NOMO-1 treated with dmso at 0.1 percent for 144 hours (cell line): Measurements from ENCODE around the gene ARHGAP10.
"Not testable (repeated sequence)": the region's sequence is repeated elsewhere in the genome, so short reads cannot be mapped to it uniquely, and the experiment has no call there.

ENCODE experiments used
- DNase-seq: peaks from one replicate; lab custom pipeline; 2025; ENCODE audit not compliant: unreplicated experiment; lab: John Stamatoyannopoulos, UW

The ARHGAP10 gene

DNA sequence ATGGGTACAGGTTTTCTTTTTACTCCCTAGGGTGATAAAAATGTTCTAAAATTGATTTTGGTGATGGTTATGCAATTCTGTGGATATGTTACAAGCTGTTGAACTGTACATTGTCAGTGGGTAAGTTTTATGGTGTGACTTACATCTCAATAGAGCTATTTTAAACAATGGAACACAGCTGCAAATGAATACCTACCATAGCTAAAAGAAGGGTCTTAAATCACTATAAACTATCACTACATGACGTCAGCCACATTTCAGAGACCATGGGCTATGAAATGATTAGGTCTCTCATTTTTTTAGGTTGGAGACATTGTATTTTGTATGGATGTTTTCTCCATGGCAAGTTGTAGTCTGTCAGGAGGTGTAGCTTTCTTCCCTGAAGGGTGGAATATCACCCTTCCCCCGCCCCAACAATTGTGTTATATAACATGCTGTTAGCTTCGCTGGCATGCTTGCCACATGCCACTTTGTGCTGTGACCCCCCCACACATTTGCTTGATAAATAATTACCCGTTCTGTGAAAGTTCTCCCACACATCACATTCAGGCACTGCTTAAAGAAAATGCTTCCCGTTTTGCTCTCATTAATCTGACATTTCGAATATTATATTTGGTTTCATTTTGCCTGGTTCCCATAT lies 159.7 kb downstream of the ARHGAP10 start:
- no peak for DNase-seq

DNA sequence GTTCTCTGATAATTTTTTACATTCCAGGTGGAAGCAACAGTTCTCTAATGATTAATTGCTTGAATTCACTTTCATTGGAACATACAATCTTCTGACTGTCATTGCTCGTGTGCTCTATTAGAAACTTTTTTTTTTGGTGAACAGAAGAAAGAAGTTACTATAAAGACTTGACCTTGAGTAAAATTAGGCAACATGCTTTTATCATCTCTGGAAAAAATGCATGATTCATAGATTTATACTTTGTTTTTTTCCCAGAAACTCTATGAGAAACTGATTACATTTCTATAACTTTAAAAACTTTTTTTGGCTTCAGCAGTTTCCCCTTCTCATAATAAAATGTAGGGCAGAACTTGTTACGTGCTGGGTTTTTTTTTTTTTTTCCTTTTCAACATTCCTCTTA lies 167.6 kb downstream of the ARHGAP10 start:
- no peak for DNase-seq

DNA sequence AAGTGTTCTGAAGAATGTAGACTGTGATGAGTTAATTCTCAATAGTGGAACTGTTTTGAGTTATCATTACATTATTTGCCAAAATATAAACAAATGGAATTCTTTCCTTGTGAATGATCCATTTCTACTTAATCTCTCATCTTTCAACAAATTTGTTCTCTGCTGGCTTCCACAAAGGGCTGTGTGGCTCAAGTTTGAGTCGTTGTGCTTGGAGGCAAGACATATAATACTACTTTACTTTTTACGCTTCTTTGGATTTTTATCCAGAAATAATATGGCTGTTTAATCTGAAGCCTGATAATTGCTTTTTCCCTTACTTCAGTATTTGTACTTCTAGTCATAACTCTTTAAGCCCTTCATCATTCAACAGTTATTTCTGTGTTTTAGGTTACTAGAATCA lies 169.5 kb downstream of the ARHGAP10 start:
- DNase-seq, result no peak

DNA sequence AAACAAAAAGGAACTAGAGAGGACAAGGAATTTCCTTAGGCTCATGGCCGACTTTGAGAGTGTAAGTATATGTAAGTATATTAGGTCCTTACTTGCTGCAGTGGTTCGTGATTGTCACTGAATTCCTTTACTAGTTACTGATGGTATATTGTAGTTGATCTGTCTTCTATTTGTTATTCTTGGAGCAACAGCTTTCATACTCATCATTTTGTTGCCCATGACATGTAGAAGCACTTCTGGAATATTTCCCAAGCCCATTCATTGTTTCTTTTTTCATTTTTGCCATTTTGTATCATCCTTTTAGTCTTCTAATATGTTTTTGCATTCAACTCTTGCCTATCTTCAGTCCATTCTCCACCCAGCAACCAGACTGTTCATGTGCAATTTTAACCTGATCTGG lies 170.0 kb downstream of the ARHGAP10 start:
- DNase-seq, result no peak

DNA sequence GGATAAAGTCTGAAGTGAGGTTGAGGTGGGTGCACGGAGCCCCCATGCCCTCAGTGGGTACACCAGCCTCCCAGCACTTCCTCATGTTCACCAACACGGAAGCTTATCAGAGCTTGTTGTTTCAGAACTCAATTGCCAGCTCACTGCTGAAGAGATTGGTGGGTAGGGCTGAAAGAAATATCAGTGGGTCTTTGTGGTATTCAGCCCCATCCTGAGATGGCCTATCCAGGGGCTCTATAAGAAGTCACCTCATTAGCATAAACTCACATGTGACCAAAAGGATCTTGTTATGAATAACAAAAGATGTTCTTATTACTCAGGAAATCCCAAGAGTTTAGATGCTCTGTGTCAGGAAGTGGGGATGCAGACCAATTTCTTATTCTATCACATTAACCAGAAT lies 177.3 kb downstream of the ARHGAP10 start:
- DNase-seq, result no peak

DNA sequence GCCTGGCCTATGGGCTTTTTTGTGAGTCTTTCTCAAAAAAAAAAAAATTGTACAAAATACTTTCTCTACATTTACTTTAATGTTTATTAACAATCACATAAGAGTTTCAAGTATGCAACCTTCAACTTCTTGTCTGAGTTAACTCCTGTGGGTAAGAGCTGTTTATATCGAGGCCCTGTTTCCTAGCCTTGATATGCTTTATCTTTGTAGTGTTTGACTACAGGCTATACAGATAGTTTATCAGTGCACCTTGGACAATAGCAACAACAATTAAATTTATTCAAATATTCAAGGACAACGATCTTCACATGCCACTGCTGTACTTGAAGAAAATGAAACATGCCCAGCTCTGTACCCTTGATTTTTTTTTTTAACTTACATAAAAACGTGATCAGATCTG lies 178.4 kb downstream of the ARHGAP10 start:
- DNase-seq, result no peak

DNA sequence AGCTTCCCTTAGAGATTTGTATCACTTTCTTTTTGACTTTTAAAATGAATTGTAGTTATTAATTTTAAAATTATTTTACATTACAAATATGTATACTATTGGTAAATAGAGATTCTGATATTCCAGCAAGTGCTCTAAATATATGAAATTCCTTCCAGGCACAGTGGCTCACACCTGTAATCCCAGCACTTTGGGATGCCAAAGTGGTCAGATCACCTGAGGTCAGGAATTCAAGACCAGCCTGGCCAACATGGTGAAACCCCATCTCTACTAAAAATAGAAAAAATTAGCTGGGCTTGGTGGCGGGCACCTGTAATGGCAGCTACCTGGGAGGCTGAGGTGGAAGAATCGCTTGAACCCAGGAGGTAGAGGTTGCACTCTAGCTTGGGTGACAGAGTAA lies 180.2 kb downstream of the ARHGAP10 start:
- not testable (repeated sequence) for DNase-seq

DNA sequence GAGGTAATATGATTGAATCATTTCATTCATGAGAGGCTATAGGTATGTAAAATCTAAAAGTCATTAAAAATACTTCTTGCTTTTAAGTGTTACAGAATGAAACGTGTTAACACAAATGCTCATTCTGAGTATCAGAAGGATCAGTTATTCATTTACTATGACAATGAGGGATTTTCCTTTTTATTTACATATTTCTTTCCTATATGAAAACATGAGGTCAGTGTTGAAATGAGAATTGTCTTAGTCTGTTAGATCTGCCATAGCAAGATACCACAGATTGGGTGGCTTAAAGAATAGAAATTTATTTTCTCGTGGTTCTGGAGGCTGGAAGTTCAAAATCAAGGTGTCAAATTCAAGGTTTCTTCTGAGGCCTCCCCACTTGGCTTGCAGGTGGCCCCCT lies 181.2 kb downstream of the ARHGAP10 start:
- DNase-seq, result no peak

DNA sequence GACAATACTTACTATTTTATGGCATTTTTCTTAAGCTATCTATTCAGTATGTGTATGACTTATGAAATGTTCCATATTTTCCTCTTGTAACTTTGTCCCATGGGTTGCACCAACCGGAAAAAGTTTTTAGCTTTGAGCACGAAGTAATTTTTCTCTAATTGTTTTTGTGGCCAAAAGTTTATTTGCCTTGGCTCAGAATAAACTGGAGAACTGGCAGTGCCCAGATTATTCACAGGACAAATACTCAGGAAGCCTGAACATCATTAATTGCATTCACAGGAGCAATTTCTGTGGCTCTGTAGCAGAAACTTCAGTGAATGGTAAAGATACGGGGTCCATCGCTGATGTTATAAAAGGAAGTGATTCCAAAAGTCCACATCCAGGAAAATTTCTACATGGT lies 184.5 kb downstream of the ARHGAP10 start:
- DNase-seq, result no peak

DNA sequence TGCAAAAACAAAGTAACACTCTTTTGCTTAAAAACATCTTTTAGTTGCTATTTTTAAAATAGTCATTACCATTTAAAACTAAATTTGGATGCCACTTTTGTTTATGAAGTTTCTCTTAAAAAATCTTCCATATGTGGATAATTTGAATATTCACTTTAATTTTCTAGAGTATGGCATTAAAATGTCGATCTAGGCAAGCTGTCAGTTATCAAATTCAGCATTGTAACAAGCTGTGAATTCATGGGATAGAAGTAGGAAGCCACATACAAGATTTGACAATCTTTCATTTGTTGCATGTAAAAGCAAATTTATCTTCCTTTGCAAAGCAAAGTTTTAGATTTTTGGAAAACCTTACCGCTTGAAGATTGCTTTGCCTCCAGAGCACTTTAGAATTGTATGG lies 191.5 kb downstream of the ARHGAP10 start:
- DNase-seq, result no peak

DNA sequence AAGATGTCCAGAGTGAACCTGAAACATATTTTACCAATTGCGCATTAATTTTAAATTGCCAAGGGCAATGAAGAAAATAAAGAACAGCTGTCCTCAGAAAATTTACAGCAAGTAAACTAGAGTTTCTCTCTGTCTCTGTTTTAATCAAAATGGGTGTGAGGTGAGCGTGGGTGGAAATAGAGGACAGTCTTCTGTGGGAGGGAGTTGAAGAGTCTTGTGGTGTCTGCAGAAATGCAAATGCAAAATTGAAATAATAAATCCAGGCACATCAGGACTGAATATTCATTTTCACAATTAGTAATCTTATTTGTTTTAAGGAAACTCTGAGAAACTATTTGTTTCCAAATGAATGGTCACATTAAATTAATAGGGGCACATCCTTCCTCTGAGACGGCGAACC lies 192.0 kb downstream of the ARHGAP10 start:
- DNase-seq, result no peak

DNA sequence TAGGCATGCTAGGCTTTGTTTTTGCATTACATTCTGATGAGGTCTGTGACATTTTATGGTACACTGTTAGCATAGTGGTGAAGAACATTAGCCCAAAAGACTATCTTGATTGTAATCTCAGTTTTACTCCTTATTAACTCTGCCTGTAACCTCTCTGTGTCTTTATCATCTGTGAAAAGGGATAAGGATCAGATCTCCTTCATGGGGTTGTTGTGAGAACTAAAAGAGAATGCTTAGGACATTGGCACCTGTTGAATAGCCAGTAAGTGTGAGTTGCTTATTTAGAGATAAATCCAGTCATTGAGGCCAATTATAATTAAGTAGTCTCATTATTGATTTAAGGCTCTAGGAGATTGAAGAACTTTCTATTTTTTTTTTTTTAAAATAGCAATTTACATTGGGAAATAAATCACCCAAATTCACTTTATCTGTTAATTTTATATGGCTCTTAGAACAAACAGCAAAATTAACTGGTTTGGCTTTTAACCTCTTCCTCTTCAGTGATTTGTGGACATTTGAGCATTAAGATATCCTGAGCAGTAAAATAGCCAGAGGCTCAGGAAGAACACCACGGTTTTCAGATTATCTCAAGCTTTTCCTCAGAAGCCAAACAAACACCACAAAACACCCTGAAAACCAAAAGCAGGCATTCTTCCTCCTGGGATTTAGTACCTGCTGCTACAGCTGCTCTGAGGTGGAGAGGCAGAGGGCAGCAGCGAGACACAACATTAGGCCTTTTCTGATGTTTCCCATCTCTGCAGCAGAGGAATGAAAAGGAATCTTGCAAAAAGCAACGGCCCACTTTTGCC lies 192.9 kb downstream of the ARHGAP10 start:
- no peak for DNase-seq

DNA sequence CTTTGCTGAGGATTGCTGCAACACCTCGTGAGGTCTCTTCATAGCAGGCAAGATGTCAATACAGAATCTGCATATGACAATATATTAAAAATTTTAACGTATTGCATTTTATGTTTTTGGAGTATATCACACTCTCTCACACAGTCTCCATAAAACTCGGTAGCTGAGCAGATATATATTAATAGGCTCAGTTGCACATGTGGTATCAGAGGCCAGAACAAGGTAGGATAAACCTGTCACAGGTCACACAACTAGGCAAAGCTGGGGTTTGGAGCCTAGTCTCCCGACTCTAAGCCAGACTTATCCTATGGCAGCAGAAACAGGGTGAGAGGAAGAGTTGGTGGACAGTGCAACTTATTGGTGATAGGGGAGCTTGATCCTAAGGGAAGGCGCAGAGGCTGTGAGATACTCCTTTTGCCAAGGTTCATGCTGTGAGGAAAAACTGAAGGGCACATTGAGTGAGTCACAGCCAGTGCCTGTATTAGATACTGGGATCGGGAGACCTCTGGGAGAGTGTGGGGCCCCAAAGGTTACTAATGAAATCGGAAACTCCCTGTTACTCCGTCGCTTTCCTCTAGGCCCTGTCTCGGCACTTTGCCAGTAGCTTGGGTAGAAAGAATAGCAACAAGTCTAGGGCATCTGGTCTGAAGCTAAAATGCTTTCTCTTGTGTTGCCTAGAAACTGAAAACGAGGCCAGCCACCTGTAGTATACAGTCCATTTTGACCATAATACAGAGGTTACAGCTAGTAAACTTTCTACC lies 195.7 kb downstream of the ARHGAP10 start:
- no peak for DNase-seq

DNA sequence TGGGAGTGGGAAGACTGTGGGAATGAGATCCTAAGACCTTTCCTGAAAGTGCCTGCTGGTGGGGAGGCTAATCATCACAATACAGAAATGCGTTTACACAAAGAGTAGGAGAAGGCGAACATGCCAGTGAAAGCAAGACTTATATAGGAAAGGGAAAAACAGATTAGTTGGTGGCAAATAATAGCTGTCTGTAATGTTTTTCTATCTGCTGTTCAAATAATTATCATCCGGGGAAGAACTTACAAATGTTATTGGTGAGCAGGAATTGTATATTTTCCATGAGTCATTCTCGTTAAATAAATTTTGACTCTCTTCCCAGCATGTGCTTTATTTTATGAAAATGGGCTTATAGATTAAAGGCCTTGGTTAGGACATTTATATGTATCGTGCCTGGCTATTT lies 196.5 kb downstream of the ARHGAP10 start:
- no peak for DNase-seq

DNA sequence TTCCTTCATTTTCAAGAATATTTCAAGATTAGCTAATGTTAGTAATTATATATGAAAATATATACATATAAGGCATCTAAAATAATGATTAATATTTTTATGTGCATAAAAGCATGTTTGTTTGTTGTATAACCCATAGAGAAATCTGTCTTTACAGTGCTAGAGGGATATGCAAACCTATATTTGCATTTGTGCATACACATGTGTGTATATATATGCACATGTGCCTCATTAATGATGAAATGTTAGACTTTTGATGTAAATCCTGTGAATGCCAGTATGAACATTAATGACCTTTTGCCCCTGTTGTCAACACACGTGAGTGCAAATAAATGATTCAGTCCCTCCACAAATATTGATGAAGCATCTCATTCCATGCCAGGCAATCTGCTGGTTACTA lies 197.9 kb downstream of the ARHGAP10 start:
- DNase-seq, result no peak

DNA sequence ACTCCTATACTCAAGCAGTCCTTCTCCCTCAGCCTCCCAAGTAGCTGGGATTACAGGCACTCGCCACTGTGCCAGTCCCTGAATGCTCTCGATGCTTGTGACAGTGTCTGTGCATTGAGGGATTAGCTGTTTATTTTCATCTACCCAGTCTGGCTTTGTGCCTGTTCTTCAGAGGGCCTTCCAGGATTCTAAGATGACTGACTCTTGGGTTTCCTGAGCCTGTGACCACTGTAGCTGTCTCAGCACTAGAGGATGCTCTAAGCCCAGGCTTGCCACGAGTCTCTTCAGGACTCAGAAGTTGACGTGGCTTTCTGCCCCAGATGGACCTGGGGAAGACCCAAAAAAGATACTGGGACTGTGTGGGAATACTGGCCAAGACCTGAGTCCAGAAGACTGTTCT lies 201.4 kb downstream of the ARHGAP10 start:
- DNase-seq, result no peak

DNA sequence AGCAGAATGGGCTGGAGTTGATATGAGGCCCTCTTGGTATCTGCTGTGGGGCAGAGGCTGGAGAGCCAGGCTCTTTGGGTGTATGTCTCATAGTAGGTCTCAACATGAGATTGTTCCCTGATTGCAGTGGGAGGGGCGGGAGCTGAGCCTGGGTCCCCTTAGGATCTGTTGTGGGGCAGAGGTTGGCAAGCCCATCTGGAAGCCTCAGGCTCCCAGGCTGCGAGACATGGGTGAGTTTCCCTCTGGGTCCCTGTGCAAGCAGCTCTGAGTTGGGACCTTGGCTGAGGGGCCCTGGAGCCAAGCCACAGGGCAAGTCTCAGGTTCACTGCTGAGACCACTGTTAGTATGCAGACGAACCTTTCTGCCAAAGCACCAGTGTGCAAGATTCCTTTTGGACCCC lies 201.9 kb downstream of the ARHGAP10 start:
- DNase-seq, result no peak

DNA sequence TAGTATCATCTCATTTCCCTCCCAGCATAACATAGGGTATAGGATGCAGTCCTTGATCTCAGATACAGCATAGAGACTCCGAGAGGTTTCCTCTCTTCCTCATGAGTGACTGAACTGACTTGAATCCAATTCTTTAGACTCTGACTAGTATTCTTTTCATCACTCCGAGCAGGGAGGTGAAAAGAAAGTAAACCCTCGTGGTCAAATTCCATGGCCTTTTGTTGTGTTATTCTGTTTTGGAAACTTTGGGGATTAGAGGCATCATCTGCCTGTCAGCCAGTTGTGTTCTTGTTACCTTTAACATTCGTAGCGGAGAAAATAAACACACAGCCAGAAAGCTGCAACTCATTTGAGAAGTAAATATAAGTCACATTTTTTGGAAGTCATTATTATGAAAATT lies 206.6 kb downstream of the ARHGAP10 start:
- no peak for DNase-seq

DNA sequence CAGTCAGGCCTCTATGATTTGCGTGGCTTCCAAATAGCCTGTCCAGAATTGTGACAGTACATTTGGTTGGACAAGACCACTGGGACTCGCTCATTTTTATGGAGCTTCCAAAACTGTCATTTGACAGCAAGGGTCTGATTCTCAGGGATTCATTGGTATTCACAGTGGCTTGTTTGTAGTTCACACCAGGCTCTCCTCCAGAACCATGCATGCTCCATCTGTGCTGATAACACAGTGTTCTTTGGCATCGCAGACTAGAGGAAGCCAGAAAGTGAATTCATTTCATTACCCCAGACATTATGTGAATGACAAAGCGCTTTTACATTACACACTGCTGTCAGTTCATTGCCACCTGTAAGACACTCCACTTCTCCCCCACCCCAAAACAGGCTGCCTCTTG lies 208.3 kb downstream of the ARHGAP10 start:
- no peak for DNase-seq

DNA sequence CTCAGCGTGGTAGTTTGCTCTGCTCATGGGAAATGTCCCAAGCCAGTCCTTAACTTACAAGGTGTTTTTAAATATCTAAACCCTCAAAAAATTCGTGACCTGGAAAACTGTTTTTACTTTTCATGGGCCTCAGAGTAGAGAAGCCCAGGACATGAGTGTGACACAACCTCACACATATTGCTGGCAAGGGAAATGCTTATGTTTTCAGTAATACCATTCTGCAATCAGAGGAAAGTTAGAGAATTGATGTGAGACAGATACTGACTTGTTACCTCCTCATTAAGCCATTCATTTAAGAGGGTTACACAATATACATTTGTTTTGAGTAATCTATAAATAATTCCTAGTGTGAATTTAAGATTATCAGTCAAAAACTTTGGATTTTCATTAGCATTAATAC lies 209.5 kb downstream of the ARHGAP10 start:
- no peak for DNase-seq

DNA sequence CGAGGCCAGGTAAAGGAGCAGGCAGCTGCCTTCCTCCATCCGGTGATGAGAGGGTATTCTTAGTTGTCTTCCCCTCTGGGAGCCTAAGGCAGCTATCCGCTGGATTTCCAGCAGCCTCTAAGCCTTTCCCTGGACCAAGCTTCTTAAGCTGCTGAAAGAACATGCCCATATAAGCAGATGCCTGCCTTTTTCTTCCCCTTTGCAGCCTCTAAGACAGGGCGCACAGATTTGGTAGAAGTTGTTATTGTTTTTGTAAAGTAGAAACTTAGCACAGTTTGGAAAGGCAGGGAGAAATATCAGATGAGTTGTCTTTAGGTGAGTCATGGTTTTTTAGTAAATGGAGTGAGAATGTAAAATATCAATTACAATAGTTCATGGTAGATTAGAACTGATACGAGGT lies 210.8 kb downstream of the ARHGAP10 start:
- no peak for DNase-seq

DNA sequence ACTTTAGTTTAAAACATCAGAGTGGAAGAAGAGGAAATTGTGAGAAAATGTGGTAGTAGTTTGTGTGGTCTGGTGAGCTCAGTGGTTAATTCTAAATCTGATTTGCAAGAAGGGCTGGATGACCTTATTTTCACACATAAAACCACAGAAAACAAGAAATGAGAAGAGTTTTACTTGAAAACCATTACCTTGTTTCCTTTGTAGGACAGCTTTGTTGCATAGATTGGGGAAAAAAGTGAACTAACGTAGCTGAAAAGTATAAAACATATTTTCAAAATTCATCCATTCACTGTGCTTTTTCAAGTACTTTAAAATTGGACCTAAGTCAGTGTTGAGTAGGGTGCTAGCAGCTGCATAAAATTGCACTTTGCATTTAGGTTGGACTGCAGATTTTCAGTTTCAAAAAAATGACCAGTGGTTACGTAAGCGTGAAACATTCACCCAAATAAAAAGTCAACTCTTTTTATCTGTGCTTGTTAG lies 211.3 kb downstream of the ARHGAP10 start:
- peak; percentile 6 for DNase-seq
